GM12878 (cell line): ENCODE measurements around the gene HLA-DMA. TPM values are rescaled to one million over a fixed set of nuclear protein-coding genes. Genes with fewer than 3 reads are reported as not detected.
A peak's percentile ranks its signal among the peaks of the same experiment; 100 is the strongest.

Experiments used
- ATAC-seq: fragments of 200-7000 bp; cut with Tn5 transposase; 3 replicates; pipeline ENCODE4 v1.9.1; 2020; ENCODE audit warnings: mild to moderate bottlenecking, moderate library complexity
- BruUV-seq: library from RNA; stranded (reverse); fragments of 400-500 nt; replicated peaks from 2 replicates; lab custom pipeline; 2021; lab: Mats Ljungman, UMichigan
- CTCF ChIA-PET: fragments of 300-600 bp; sonication (Branson Sonifier 250); formaldehyde crosslinking; extraction: SDS; loops from one replicate; lab custom pipeline; 2021; ENCODE audit warnings: inconsistent platforms; lab: Yijun Ruan, JAX
- POLR2A ChIA-PET: fragments of 350-600 bp; formaldehyde crosslinking; extraction: SDS; loops from one replicate; lab custom pipeline; 2021; ENCODE audit warnings: inconsistent platforms; lab: Charles Lee
- RAD21 ChIA-PET: fragments of 300-600 bp; sonication (Branson Sonifier 250); formaldehyde crosslinking; loops from one replicate; lab custom pipeline; 2023; ENCODE audit warnings: antibody characterized with exemption; ENCODE audit not compliant: unreplicated experiment; lab: Charles Lee
- SMC1A ChIA-PET: fragments of 300-600 bp; sonication (Branson Sonifier 250); formaldehyde crosslinking; loops from one replicate; lab custom pipeline; 2023; ENCODE audit not compliant: unreplicated experiment, uncharacterized antibody; lab: Charles Lee
- DNase-seq: peaks from one replicate; pipeline ENCODE4 v3.0.0-alpha.2; 2011; ENCODE audit warnings: low read depth, low spot score
- FAIRE-seq: peaks from 3 replicates; lab custom pipeline; 2011; peaks lifted over from hg19 to GRCh38; lab: Jason Lieb, UNC
- H2AFZ ChIP-seq: 2 replicates; pipeline ENCODE4 v1.6.0; 2011; ENCODE audit warnings: low read depth, low read length, control low read depth; ENCODE audit not compliant: control insufficient read depth
- H3K27ac ChIP-seq: 2 replicates; pipeline ENCODE4 v1.5.1; 2011; ENCODE audit warnings: control low read depth; ENCODE audit not compliant: control insufficient read depth, insufficient read depth
- H3K27me3 ChIP-seq, 2 experiments: replicated peaks in 1 of 2; 2 replicates each; pipeline versions ENCODE4 v1.6.0 to v1.6.1; 2011; ENCODE audit warnings: low read length in 1 of 2; ENCODE audit not compliant: control insufficient read depth in 2 of 2, insufficient read depth in 2 of 2
- H3K36me3 ChIP-seq, 2 experiments: 2 replicates each; pipeline ENCODE4 v1.5.1; 2011; ENCODE audit warnings: low read length in 1 of 2; ENCODE audit not compliant: control insufficient read depth in 2 of 2, insufficient read depth in 2 of 2
- H3K4me1 ChIP-seq: 2 replicates; pipeline ENCODE4 v1.6.1; 2011; ENCODE audit warnings: mild to moderate bottlenecking, low read length, moderate library complexity, mixed read lengths; ENCODE audit not compliant: control insufficient read depth, insufficient read depth
- H3K4me2 ChIP-seq: 2 replicates; pipeline ENCODE4 v1.6.0; 2011; ENCODE audit warnings: control low read depth; ENCODE audit not compliant: control insufficient read depth, insufficient read depth
- H3K4me3 ChIP-seq: fragments of 200-600 bp; sonication (generic); 2 replicates; pipeline ENCODE4 v1.5.1; 2016
- H3K79me2 ChIP-seq: 2 replicates; pipeline ENCODE4 v1.6.0; 2011; ENCODE audit warnings: low read length; ENCODE audit not compliant: control insufficient read depth, insufficient read depth
- H3K9ac ChIP-seq: 2 replicates; pipeline ENCODE4 v1.8.0; 2011; ENCODE audit warnings: low read length, control low read depth, mixed read lengths; ENCODE audit not compliant: control insufficient read depth, insufficient read depth
- H3K9me3 ChIP-seq: replicated peaks from 3 replicates; pipeline ENCODE4 v1.5.1; 2011; ENCODE audit warnings: mild to moderate bottlenecking, low read length; ENCODE audit not compliant: control insufficient read depth, insufficient read depth
- H4K20me1 ChIP-seq: 2 replicates; pipeline ENCODE4 v1.6.0; 2011; ENCODE audit not compliant: control insufficient read depth, insufficient read depth
- CBFB ChIP-seq: IDR thresholded peaks from 2 replicates; pipeline ENCODE4 v1.6.1; 2016; ENCODE audit warnings: antibody characterized with exemption, low read depth
- CHD2 ChIP-seq: IDR thresholded peaks from 2 replicates; pipeline ENCODE4 v1.6.1; 2011; ENCODE audit warnings: low read depth, low read length, improper control_type of control experiment, borderline replicate concordance
- EP300 ChIP-seq, 2 experiments: fragments of 150-350 bp in 1 of 2; IDR thresholded peaks; 2 replicates each; pipeline ENCODE4 v1.6.1; 2011 to 2012; ENCODE audit warnings: low read depth in 2 of 2, low read length in 2 of 2, borderline replicate concordance in 1 of 2, improper control_type of control experiment in 1 of 2, inconsistent platforms in 1 of 2; ENCODE audit not compliant: control insufficient read depth in 1 of 2
- MTA3 ChIP-seq: IDR thresholded peaks from 2 replicates; pipeline ENCODE4 v1.6.1; 2012; ENCODE audit warnings: low read length, inconsistent platforms, borderline replicate concordance
- MXI1 ChIP-seq: fragments of 150-350 bp; IDR thresholded peaks from 2 replicates; pipeline ENCODE4 v1.6.1; 2011; ENCODE audit warnings: low read depth, mild to moderate bottlenecking, inconsistent platforms, low read length, improper control_type of control experiment
- PAX8 ChIP-seq: fragments of 450-650 bp; IDR thresholded peaks from 2 replicates; pipeline ENCODE4 v1.6.1; 2017; ENCODE audit warnings: mild to moderate bottlenecking, moderate library complexity
- PML ChIP-seq: IDR thresholded peaks from 2 replicates; pipeline ENCODE4 v1.6.1; 2012; ENCODE audit warnings: low read length, inconsistent platforms
- POLR2A ChIP-seq: IDR thresholded peaks from 2 replicates; pipeline ENCODE4 v1.6.1; 2011; ENCODE audit warnings: low read depth, mild to moderate bottlenecking, low read length
- RELA ChIP-seq: fragments of 450-650 bp; IDR thresholded peaks from 2 replicates; pipeline ENCODE4 v1.8.0; 2014; ENCODE audit warnings: borderline replicate concordance; ENCODE audit not compliant: partially characterized antibody
- SMAD5 ChIP-seq: IDR thresholded peaks from 2 replicates; pipeline ENCODE4 v1.6.1; 2016; ENCODE audit warnings: antibody characterized with exemption, low read depth
- SRF ChIP-seq, 2 experiments: IDR thresholded peaks; 2 replicates each; pipeline ENCODE4 v1.6.1; 2011; ENCODE audit warnings: low read depth in 2 of 2, low read length in 2 of 2, mild to moderate bottlenecking in 1 of 2, moderate library complexity in 1 of 2
- TARDBP ChIP-seq: IDR thresholded peaks from 2 replicates; pipeline ENCODE4 v1.6.1; 2016; ENCODE audit warnings: borderline replicate concordance
- WGBS: methylation state at CpG from one replicate; pipeline ENCODE4 v1.1.6; 2016; ENCODE audit warnings: low lambda C conversion rate; ENCODE audit not compliant: insufficient replicate concordance, insufficient coverage; ENCODE audit errors: missing lambda C conversion rate; 5-methylcytosine and 5-hydroxymethylcytosine counted together
- in situ Hi-C: fragments of 300-500 bp; cut with MboI; formaldehyde crosslinking; loops from 9 replicates; pipeline ENCODE4 v1.14.3; 2018; ENCODE audit warnings: mixed read lengths
- intact Hi-C: fragments of 100-400 bp; cut with micrococcal nuclease; formaldehyde crosslinking; loops from one replicate; pipeline ENCODE4 v1.14.2; 2022; ENCODE audit not compliant: unreplicated experiment
- polyA plus RNA-seq, 11 experiments: library from polyadenylated mRNA; depleted of rRNA in 4 of 11; unstranded in 6 of 11; stranded (reverse) in 5 of 11; fragments of >200 nt; fragmentation: Nextera tagmentation in 4 of 11; fragmentation: Illumina TruSeq in 1 of 11; extraction: Ambion mirVana in 4 of 11; extraction: Trizol in 1 of 11; gene quantifications; 1 replicate in 1 of 11; 2 replicates in 10 of 11; pipeline versions ENCODE4 v1.2.1 to v1.2.3, GENCODE V29; 2011 to 2016; ENCODE audit warnings: inconsistent platforms in 2 of 11, missing spikeins in 2 of 11, low read depth in 1 of 11
- total RNA-seq, 4 experiments: library from RNA; depleted of rRNA in 3 of 4; stranded (reverse); fragments of >200 nt in 3 of 4; fragmentation: Illumina TruSeq in 1 of 4; extraction: Trizol in 1 of 4; gene quantifications; 2 replicates each; pipeline versions ENCODE4 v1.2.1 to v1.2.3, GENCODE V29; 2013 to 2021
- TF ChIP-seq, protein P1 (sequence below): fragments of 450-650 bp; IDR thresholded peaks from 2 replicates; pipeline ENCODE4 v1.6.1; 2014; ENCODE audit warnings: mild to moderate bottlenecking

HLA-DMA gene
- total and polyA plus RNA-seq, 10 of the 15 experiments (the other 5 are each of a cell fraction or from before 2014, with no cell fraction given), result 177 to 552 (median 309) TPM

DNA sequence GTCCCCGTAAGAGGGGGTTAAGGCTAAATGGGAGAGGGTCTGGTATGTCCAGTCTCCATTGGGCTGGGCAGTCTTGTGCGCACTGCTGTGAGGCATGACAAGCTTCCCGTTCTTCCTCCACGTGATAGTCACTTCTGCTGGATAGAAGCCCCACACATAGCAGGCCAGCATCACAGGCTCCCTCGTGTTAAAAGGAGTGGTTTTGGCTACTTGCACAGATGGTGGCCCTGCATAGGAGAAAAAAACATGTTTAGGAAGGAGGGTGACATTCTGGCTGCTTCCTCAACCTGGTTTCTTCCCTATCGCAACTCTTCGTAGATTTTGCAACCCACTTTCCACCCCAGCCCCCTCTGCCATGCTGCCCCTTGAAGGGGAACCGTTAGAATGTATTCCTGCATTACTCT lies 15.7 kb downstream of the HLA-DMA start:
- in situ Hi-C loops, result no loop called here
- H3K9ac ChIP-seq, result no peak overlapping the region
- POLR2A ChIA-PET, result interaction anchor here (1.6 to 10.8 kb wide), 3 partner anchors 17 to 47 kb away, joined by 4 to 270 read pairs (median 183); partner anchors contain the start of genes BRD2 and HLA-DMA
- intact Hi-C loops, result no loop called here
- peak overlapping the region; percentile 78; the same call in 1 of the 2 replicates for H3K4me2 ChIP-seq
- CTCF ChIA-PET, result interaction anchor here (1.4 to 15.9 kb wide), 5 partner anchors 16 to 99 kb away, joined by 4 to 532 read pairs (median 7); partner anchors contain the start of genes HLA-DMA and TAP2
- H3K4me3 ChIP-seq, result peak overlapping the region; percentile 73; the same call in 1 of the 2 replicates
- H3K36me3 ChIP-seq, result peaks cover 21 to 34% of the 10 kb centered on the region in 2 experiments
- BruUV-seq, result no TSS peak
- SMC1A ChIA-PET, result interaction anchor here (0.8 to 15.9 kb wide), 4 partner anchors 7 to 69 kb away, joined by 3 to 354 read pairs (median 25); partner anchors contain the start of gene HLA-DMA
- 0 out of 2 replicates have a peak, but pooled peaks have one; percentile 18 for TF ChIP-seq POLR2A
- TF ChIP-seq RELA, result no peak
- no peak for TF ChIP-seq SMAD5
- TF ChIP-seq, all 136 proteins: peak for 1
- H3K4me1 ChIP-seq, result peaks cover 15% of the 10 kb centered on the region
- RAD21 ChIA-PET, result interaction anchor here (1.3 to 8.6 kb wide), 4 partner anchors 11 to 46 kb away, joined by 3 to 135 read pairs (median 68); partner anchors contain the start of gene HLA-DMA
- no peak for ATAC-seq
- H3K79me2 ChIP-seq, result peaks cover 43% of the 10 kb centered on the region
- no peak for DNase-seq
- H3K9me3 ChIP-seq, result no peaks in the 10 kb centered on the region
- 100% methylated on average over 8 of the region's 8 CpGs for WGBS
- H2AFZ ChIP-seq, result no peak overlapping the region
- H4K20me1 ChIP-seq, result no peaks in the 10 kb centered on the region
- no peak for FAIRE-seq
- H3K27ac ChIP-seq, result no peak overlapping the region
- H3K27me3 ChIP-seq, result no peaks in the 10 kb centered on the region

DNA sequence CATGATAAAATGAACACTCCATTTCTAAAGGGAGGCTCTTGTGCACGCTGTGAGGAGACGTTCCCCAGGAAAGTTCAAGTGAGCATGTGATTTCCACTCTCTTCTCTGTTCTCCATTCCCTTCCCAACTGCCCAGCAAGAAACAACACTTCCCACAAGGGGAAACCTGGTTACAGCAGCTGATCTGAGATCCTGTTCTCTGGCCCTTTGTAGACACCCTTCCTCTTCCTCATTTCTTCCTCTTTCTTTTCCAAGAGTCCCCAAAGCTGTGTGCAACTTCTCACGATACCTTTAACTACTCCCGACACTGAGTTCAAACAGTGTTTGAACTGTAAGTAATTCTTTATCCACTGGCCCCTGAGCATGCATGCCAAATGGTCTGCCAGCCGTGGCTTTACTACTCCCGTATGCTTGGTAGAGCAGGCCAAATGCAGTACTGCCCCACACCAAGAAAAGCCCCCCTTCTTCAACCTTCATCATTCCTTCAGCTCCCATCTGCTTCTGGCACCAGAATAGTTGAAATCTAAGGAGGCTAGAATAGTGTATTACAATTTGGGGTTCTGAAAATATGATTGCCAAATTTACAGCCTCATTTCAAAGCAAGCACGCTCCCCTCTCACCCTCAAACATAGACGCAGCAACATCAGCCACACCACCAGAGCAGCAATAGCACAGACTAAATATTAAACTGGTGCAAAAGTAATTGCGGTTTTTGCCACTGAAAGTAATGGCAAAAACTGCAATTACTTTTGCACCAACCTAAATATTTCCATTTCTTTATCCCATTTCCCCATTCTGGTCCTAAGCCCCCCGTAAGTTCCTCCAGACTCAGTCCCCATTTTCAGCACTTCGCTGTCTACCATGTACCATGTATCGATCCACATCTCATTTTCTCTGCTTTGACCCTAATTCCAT lies 16.4 kb downstream of the HLA-DMA start:
- in situ Hi-C loops (no loop called here), intact Hi-C loops (no loop called here)
- POLR2A ChIA-PET, result interaction anchor here (1.0 to 10.8 kb wide), 8 partner anchors 11 to 48 kb away, joined by 3 to 270 read pairs (median 5); partner anchors contain the start of genes BRD2 and HLA-DMA
- FAIRE-seq, result no peak
- RAD21 ChIA-PET, result interaction anchor here (1.1 to 7.5 kb wide), 5 partner anchors 8 to 47 kb away, joined by 4 to 135 read pairs (median 8); partner anchors contain the start of gene HLA-DMA
- no TSS peak for BruUV-seq
- WGBS, result 75% methylated on average over 12 of the region's 12 CpGs
- CTCF ChIA-PET, result interaction anchor here (0.6 to 15.9 kb wide), 10 partner anchors 10 to 236 kb away, joined by 3 to 532 read pairs (median 4); partner anchors contain the start of gene HLA-DMA
- H3K36me3 ChIP-seq, result peaks cover 21 to 34% of the 10 kb centered on the region in 2 experiments
- peak overlapping the region; percentile 73; the same call in 1 of the 2 replicates for H3K4me3 ChIP-seq
- no peak overlapping the region for H2AFZ ChIP-seq
- peak overlapping the region; percentile 45 for H3K4me2 ChIP-seq
- peaks cover 41% of the 10 kb centered on the region for H3K79me2 ChIP-seq
- H4K20me1 ChIP-seq, result no peaks in the 10 kb centered on the region
- SMC1A ChIA-PET, result interaction anchor here (1.1 to 15.9 kb wide), 6 partner anchors 8 to 51 kb away, joined by 3 to 354 read pairs (median 8); partner anchors contain the start of gene HLA-DMA
- no peak for DNase-seq
- no peak for ATAC-seq
- no peaks in the 10 kb centered on the region for H3K9me3 ChIP-seq
- no peaks in the 10 kb centered on the region for H3K27me3 ChIP-seq
- H3K27ac ChIP-seq, result no peak overlapping the region
- H3K9ac ChIP-seq, result no peak overlapping the region
- peaks cover 11% of the 10 kb centered on the region for H3K4me1 ChIP-seq
- no peak for TF ChIP-seq MTA3
- no peak for TF ChIP-seq SRF (IDR thresholded peaks at IDR 0.05; ENCODE audit: low read depth in 2 of 2, low read length in 2 of 2)
- TF ChIP-seq TARDBP, result no peak
- no peak for TF ChIP-seq PML
- TF ChIP-seq CHD2, result no peak
- TF ChIP-seq, protein P1, sequence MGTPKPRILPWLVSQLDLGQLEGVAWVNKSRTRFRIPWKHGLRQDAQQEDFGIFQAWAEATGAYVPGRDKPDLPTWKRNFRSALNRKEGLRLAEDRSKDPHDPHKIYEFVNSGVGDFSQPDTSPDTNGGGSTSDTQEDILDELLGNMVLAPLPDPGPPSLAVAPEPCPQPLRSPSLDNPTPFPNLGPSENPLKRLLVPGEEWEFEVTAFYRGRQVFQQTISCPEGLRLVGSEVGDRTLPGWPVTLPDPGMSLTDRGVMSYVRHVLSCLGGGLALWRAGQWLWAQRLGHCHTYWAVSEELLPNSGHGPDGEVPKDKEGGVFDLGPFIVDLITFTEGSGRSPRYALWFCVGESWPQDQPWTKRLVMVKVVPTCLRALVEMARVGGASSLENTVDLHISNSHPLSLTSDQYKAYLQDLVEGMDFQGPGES, result no peak
- TF ChIP-seq PAX8, result no peak
- TF ChIP-seq MXI1, result no peak
- no peak for TF ChIP-seq CBFB
- TF ChIP-seq EP300 (IDR thresholded peaks at IDR 0.05; ENCODE audit: borderline replicate concordance in 1 of 2, control insufficient read depth in 1 of 2, low read depth in 2 of 2, low read length in 2 of 2), result no peak
